ENCODE measurements around the gene DDN. TPM values are rescaled to one million over a fixed set of nuclear protein-coding genes. Genes with fewer than 3 reads are reported as not detected.

The DDN gene
- total RNA-seq, 1 experiment from 2014 or later = 3.5 TPM

DNA sequence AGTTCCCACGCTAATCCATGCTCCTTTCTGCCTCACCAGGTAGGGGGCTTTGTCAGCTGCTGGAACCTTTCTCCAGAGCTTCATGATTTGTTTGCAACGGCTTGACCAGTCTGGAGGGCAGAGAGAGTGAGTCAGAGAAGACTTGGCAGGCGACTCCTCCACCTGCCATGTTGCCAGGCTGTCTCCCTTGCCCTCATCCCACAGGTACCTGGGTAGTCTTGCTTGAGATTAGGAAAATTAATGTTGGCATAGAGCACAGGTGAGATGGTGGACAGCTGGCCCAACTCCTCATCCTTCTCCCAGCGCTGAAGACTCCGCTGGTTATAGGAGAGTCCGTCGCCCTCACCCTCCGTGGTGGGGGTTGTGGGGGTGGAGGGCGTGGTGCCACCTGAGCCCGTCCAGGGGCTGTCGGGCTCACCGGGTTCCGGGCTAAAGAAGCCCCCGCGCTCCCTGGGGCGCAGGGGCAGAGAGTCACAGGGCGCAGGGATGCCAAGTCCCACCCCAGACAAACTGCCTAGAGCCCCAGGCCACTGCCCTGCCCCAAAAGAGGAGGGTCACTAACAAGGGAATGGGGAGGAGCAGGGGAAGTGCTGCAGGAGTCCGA is 42.8 kb upstream of the DDN start:
- no TSS peak for BruUV-seq (replicated peaks)
- Histone ChIP-seq H3K27ac (ENCODE audit: low read length) (no peak overlapping the region), H3K9ac (ENCODE audit: low read length) (no peak overlapping the region), H3K9me2 (replicated peaks; ENCODE audit: low read length) (no peaks in the 10 kb centered on the region), H3K9me3 (ENCODE audit: low read length) (no peaks in the 10 kb centered on the region), H3K4me3 (ENCODE audit: low read length) (no peak overlapping the region), H3K4me2 (ENCODE audit: low read length) (no peak overlapping the region), H3F3A (ENCODE audit: low read length, unreplicated experiment) (no peaks in the 10 kb centered on the region), H3K36me3 (ENCODE audit: low read depth, low read length) (peaks cover 89% of the 10 kb centered on the region), H4K20me1 (ENCODE audit: low read length) (no peaks in the 10 kb centered on the region), H3K27me3 (ENCODE audit: low read length) (no peaks in the 10 kb centered on the region), H3K4me1 (ENCODE audit: insufficient read depth, low read length) (no peaks in the 10 kb centered on the region), H3K79me2 (ENCODE audit: low read length) (no peaks in the 10 kb centered on the region), H2AFZ (ENCODE audit: low read length) (no peak overlapping the region)
- intact Hi-C loops (cut with micrococcal nuclease) = no loop called here
- ChIA-PET POLR2A (ENCODE audit: unreplicated experiment) (interaction anchor here (0.6 kb wide), 1 partner anchor 23 kb away, joined by 5 read pairs; no protein-coding TSS in a partner anchor), CTCF (no interaction called here)
- TF ChIP-seq, protein P1, sequence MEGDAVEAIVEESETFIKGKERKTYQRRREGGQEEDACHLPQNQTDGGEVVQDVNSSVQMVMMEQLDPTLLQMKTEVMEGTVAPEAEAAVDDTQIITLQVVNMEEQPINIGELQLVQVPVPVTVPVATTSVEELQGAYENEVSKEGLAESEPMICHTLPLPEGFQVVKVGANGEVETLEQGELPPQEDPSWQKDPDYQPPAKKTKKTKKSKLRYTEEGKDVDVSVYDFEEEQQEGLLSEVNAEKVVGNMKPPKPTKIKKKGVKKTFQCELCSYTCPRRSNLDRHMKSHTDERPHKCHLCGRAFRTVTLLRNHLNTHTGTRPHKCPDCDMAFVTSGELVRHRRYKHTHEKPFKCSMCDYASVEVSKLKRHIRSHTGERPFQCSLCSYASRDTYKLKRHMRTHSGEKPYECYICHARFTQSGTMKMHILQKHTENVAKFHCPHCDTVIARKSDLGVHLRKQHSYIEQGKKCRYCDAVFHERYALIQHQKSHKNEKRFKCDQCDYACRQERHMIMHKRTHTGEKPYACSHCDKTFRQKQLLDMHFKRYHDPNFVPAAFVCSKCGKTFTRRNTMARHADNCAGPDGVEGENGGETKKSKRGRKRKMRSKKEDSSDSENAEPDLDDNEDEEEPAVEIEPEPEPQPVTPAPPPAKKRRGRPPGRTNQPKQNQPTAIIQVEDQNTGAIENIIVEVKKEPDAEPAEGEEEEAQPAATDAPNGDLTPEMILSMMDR (conservative IDR thresholded peaks at IDR 0.05; ENCODE audit: low read depth, low read length) = no peak
- TF ChIP-seq EZH2phosphoT487 (IDR thresholded peaks at IDR 0.05; ENCODE audit: borderline replicate concordance, low read length) (no peak), EZH2 (IDR thresholded peaks at IDR 0.05; ENCODE audit: low read length, unreplicated experiment) (no peak)
- ATAC-seq (peak; percentile 76), DNase-seq (peak; percentile 43)

DNA sequence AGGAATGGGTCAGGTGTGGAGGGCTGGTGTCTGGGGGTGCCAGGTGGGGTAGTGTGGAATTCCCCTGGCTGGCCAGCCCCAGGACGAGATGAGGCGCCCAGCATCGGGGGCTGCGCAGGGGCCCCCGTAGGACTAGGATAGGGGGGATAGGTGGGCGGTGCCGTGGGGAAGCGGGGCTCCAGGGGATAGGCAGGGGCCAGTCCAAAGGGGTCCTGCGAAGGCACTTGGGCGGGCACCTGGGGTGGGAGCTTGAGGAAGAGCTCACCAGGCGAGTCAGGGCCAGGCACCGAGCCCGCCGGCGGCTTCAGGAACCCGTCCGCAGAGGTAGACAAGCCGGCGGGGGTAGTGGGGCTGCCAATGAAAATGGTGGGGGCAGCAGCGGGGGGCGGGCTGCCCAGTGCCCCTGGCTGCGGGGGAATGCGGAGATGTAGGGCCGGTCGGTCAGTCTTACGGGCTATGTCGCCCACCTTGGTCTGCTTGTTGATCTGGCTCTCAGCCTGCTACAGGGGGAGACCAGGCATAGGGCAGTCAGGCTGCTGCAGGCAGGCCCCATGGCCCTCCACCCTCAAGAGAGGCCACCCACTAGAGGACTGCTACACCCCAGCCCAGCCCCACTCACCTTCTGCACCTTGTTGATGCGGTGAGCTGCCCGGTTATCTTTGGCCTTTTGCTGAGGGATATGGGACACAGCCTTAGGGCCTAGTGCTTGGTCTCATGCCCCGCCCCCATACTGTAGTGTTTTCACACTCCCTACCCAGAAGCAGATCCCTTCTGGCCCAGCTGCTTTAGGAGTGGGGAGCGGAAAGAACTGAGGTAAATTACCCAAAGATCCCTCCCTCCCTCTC is 42.1 kb upstream of the DDN start:
- no peaks in the 10 kb centered on the region for H3K9me2 ChIP-seq (replicated peaks; ENCODE audit: low read length)
- no peak overlapping the region for H3K27ac ChIP-seq (ENCODE audit: low read length)
- H3F3A ChIP-seq (ENCODE audit: low read length, unreplicated experiment) = no peaks in the 10 kb centered on the region
- POLR2A ChIA-PET (ENCODE audit: unreplicated experiment) = interaction anchor here (0.6 kb wide), 1 partner anchor 22 kb away, joined by 5 read pairs; no protein-coding TSS in a partner anchor
- H4K20me1 ChIP-seq (ENCODE audit: low read length) = no peaks in the 10 kb centered on the region
- H3K27me3 ChIP-seq (ENCODE audit: low read length) = no peaks in the 10 kb centered on the region
- no peaks in the 10 kb centered on the region for H3K9me3 ChIP-seq (ENCODE audit: low read length)
- no peak for TF ChIP-seq EZH2 (IDR thresholded peaks at IDR 0.05; ENCODE audit: low read length, unreplicated experiment)
- TF ChIP-seq EZH2phosphoT487 (IDR thresholded peaks at IDR 0.05; ENCODE audit: borderline replicate concordance, low read length) = no peak
- TF ChIP-seq, protein P1 (conservative IDR thresholded peaks at IDR 0.05; ENCODE audit: low read depth, low read length) = no peak
- no peak overlapping the region for H3K9ac ChIP-seq (ENCODE audit: low read length)
- no peak overlapping the region for H3K4me2 ChIP-seq (ENCODE audit: low read length)
- H3K4me3 ChIP-seq (ENCODE audit: low read length) = no peak overlapping the region
- H3K36me3 ChIP-seq (ENCODE audit: low read depth, low read length) = peaks cover 87% of the 10 kb centered on the region
- no peaks in the 10 kb centered on the region for H3K4me1 ChIP-seq (ENCODE audit: insufficient read depth, low read length)
- intact Hi-C loops (cut with micrococcal nuclease) = no loop called here
- CTCF ChIA-PET = no interaction called here
- DNase-seq (no peak), ATAC-seq (peak; percentile 26)
- no peaks in the 10 kb centered on the region for H3K79me2 ChIP-seq (ENCODE audit: low read length)
- BruUV-seq (replicated peaks) = TSS peak; percentile 5
- no peak overlapping the region for H2AFZ ChIP-seq (ENCODE audit: low read length)

Data from PC-3 (cell line).